ENCODE results near the gene ARHGEF19.

DNA sequence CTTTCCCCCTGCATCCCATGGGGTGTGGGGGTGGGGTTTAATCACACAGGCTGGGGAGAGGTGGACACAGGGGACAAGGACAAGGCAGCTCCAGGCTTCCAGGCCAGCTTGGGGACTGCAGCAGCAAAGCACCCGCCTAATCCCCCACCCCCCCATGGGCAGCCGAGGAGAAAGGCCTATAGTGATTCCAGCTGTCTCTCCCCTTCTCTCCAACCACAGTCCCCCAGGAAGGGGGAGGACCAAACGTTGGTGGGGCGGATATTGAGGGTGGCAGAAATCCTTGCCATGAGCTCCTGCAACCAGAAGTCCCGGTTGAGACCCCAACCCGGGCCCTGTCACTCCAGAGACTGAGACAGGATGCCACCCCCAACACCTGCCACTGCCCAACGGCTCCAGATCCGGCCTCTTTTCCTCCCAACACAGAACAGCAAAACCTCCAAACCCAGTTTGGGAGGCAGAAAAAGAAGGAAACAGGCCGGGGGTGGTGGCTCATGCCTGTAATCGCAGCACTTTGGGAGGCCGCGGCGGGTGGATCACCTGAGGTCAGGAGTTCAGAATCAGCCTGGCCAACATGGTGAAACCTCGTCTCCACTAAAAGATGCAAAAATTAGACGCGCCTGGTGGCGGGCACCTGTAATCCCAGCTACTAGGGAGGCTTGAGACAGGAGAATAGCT, 58.3 kb downstream of the ARHGEF19 start:
- TF ChIP-seq GATA2 (IDR thresholded peaks at IDR 0.05; ENCODE audit: low read depth, low read length) (no peak), GATA3 (IDR thresholded peaks at IDR 0.05; ENCODE audit: low read depth, low read length) (no peak)

Measured in SH-SY5Y (cell line).